Upper lobe of left lung (tissue), 4 donors: Measurements from ENCODE around the gene PKLR.

Experiments used
- CTCF ChIP-seq, 6 experiments: fragments of 450-650 bp in 4 of 6; fragments of 200-600 bp in 2 of 6; sonication (generic) in 2 of 6; IDR thresholded peaks; one replicate each; pipeline ENCODE4 v1.5.1; 2016 to 2019; ENCODE audit warnings: antibody characterized with exemption in 6 of 6
- EP300 ChIP-seq, 4 donors: sonication (generic); formaldehyde crosslinking; IDR thresholded peaks; one replicate each; pipeline ENCODE4 v1.5.1; 2017; ENCODE audit warnings: antibody characterized with exemption in 4 of 4, control low read depth in 2 of 4
- POLR2A ChIP-seq, 4 donors: fragments of 450-650 bp; IDR thresholded peaks; one replicate each; pipeline ENCODE4 v1.5.1; 2016 to 2017; ENCODE audit warnings: antibody characterized with exemption in 4 of 4, mild to moderate bottlenecking in 2 of 4

GRCh38 chr1:155322571-155322952 is 21.3 kb upstream of the PKLR start:
- TF ChIP-seq CTCF (IDR thresholded peaks at IDR 0.05) (no peak), POLR2A (IDR thresholded peaks at IDR 0.05) (no peak), EP300 (IDR thresholded peaks at IDR 0.05) (no peak)
